ENCODE data around the gene DAZAP1. TPM values are rescaled to one million over a fixed set of nuclear protein-coding genes. Genes with fewer than 3 reads are reported as not detected.
A peak's percentile ranks its signal among the peaks of the same experiment; 100 is the strongest.
"Not testable (repeated sequence)": the region's sequence is repeated elsewhere in the genome, so short reads cannot be mapped to it uniquely, and the experiment has no call there.

The DAZAP1 gene
- total and polyA plus RNA-seq, 2 of the 4 experiments (the other 2 are of a cell fraction): 22.0 to 62.8 TPM

DNA sequence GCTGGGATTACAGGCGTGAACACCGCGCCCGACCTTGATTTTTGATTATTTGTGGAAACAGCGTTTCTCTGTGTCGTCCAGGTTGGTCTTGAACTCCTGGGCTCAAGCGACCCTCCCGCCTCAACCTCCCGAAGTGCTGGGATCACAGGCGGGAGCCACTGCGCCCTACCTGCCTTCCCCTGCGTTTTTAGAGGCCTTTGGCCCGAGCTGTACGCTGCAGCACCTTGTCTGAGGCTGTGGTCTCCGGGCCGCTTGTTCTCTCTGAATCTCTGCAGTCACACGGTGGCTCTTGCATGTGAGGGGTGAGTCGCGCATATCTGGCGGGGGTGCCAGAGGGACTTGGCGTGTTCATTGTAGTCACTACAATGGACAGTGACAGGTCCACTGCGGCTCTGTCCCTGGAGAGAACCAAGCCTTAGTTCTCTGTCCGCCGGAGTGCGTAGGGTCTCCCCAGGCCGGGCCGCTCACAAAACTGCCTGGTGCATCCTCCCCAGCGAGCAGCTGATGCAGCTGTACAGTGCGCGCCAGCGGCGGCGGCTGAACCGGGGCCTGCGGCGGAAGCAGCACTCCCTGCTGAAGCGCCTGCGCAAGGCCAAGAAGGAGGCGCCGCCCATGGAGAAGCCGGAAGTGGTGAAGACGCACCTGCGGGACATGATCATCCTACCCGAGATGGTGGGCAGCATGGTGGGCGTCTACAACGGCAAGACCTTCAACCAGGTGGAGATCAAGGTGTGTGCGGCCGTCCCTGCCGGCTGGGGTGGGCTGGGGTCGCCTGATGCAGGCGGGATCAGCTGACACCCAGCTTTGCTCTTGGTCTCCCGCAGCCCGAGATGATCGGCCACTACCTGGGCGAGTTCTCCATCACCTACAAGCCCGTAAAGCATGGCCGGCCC lies 32.4 kb downstream of the DAZAP1 start:
- H2AK5ac ChIP-seq (ENCODE audit: low read depth, low read length); H3K4me1 ChIP-seq (ENCODE audit: control insufficient read depth, insufficient read depth, low read length); H4K5ac ChIP-seq (ENCODE audit: low read depth, low read length); H3K9me1 ChIP-seq (ENCODE audit: insufficient read depth, low read length); ATAC-seq (ENCODE audit: low read depth); H3K56ac ChIP-seq (ENCODE audit: extremely low read depth, insufficient read depth, low read length); H4K91ac ChIP-seq (ENCODE audit: insufficient read depth, low read depth, low read length); H2BK5ac ChIP-seq (ENCODE audit: low read depth, low read length, poor library complexity, severe bottlenecking); H2BK20ac ChIP-seq (ENCODE audit: low read depth, low read length); H3K18ac ChIP-seq (ENCODE audit: low read depth, low read length); H3K27ac ChIP-seq (ENCODE audit: insufficient read depth, low read length); dilution Hi-C loops (cut with HindIII; ENCODE audit: low sequenced_read_pairs, unreplicated experiment); CTCF ChIA-PET; H4K8ac ChIP-seq (ENCODE audit: low read depth in 2 of 2, low read length in 2 of 2); H3K4ac ChIP-seq (ENCODE audit: low read depth, low read length); BruUV-seq (replicated peaks); H2BK120ac ChIP-seq (ENCODE audit: low read depth, low read length); H3K9me3 ChIP-seq (ENCODE audit: control insufficient read depth, insufficient read depth, low read length); H3K14ac ChIP-seq (replicated peaks; ENCODE audit: low read depth, low read length); intact Hi-C loops (cut with micrococcal nuclease); H3K27me3 ChIP-seq (ENCODE audit: control insufficient read depth, insufficient read depth, low read length); H2AFZ ChIP-seq (replicated peaks; ENCODE audit: low read length, poor library complexity); H2BK15ac ChIP-seq (ENCODE audit: low read depth, low read length); POLR2A ChIA-PET (ENCODE audit: unreplicated experiment); in situ Hi-C loops (cut with MboI; ENCODE audit: low sequenced_read_pairs): not testable (repeated sequence)
- TF ChIP-seq BHLHE40 (IDR thresholded peaks at IDR 0.05; ENCODE audit: low read depth, low read length): peak; percentile 12; the same call in 1 of the 2 replicates
- H3K4me3 ChIP-seq (ENCODE audit: insufficient read depth, low read depth, low read length): peak overlapping the region; percentile 84
- peaks cover 37% of the 10 kb centered on the region for H3K36me3 ChIP-seq (ENCODE audit: control insufficient read depth, insufficient read depth, low read length)
- peaks cover 56% of the 10 kb centered on the region for H4K20me1 ChIP-seq (ENCODE audit: insufficient read depth, low read length)
- peak; percentile 50 for DNase-seq
- H3K23ac ChIP-seq (ENCODE audit: low read depth, low read length): peak overlapping the region; percentile 3
- H2AK9ac ChIP-seq (replicated peaks; ENCODE audit: low read depth, low read length, poor library complexity): peak overlapping the region; percentile 99
- H3K9ac ChIP-seq (ENCODE audit: low read depth, low read length): peak overlapping the region; percentile 80
- 87% methylated on average over 27 of the region's 57 CpGs; no CpG with 5 or more reads in 1 of the 2 experiments for WGBS, 2 experiments (ENCODE audit: extremely low coverage in 2 of 2, insufficient read length in 1 of 2)
- H3K79me1 ChIP-seq (ENCODE audit: low read depth in 1 of 2, low read length in 2 of 2): peaks cover 20 to 32% of the 10 kb centered on the region in 2 experiments
- H3K4me2 ChIP-seq (ENCODE audit: low read depth, low read length): peak overlapping the region; percentile 72
